Aorta (tissue), 5 donors: ENCODE data around the gene PSIP1. TPM values are rescaled to one million over a fixed set of nuclear protein-coding genes. Genes with fewer than 3 reads are reported as not detected.

Source experiments
- ATAC-seq: fragments of 200-7000 bp; cut with Tn5 transposase; one replicate; pipeline ENCODE4 v1.9.1; 2022; ENCODE audit warnings: moderate library complexity; ENCODE audit not compliant: low FRiP score
- DNase-seq, 2 donors: peaks; one replicate each; pipeline ENCODE4 v3.0.0-alpha.2; 2020
- H3K27ac ChIP-seq, 2 donors: one replicate each; pipeline ENCODE4 v1.5.1; 2013; ENCODE audit warnings: low read length in 2 of 2, mild to moderate bottlenecking in 2 of 2, moderate library complexity in 2 of 2, control low read depth in 1 of 2, inconsistent platforms in 1 of 2, low read depth in 1 of 2
- H3K27me3 ChIP-seq, 2 donors: one replicate each; pipeline ENCODE4 v1.6.1; 2013; ENCODE audit warnings: control low read depth in 1 of 2, low read length in 1 of 2, mild to moderate bottlenecking in 1 of 2, moderate library complexity in 1 of 2; ENCODE audit not compliant: insufficient read depth in 2 of 2, control insufficient read depth in 1 of 2
- H3K36me3 ChIP-seq, 2 donors: one replicate each; pipeline ENCODE4 v1.6.1; 2013; ENCODE audit warnings: control low read depth in 1 of 2, low read length in 1 of 2, mild to moderate bottlenecking in 1 of 2; ENCODE audit not compliant: insufficient read depth in 2 of 2, control insufficient read depth in 1 of 2
- H3K4me1 ChIP-seq, 2 donors: one replicate each; pipeline ENCODE4 v1.6.1; 2013; ENCODE audit warnings: low read length in 2 of 2, control low read depth in 1 of 2, mild to moderate bottlenecking in 1 of 2, moderate library complexity in 1 of 2; ENCODE audit not compliant: insufficient read depth in 2 of 2, control insufficient read depth in 1 of 2
- H3K4me3 ChIP-seq, 2 donors: one replicate each; pipeline ENCODE4 v1.5.1; 2013; ENCODE audit warnings: low read length in 2 of 2, control low read depth in 1 of 2, mild to moderate bottlenecking in 1 of 2
- H3K9me3 ChIP-seq: one replicate; pipeline ENCODE4 v1.6.1; 2013; ENCODE audit warnings: mild to moderate bottlenecking, low read length; ENCODE audit not compliant: control insufficient read depth
- WGBS, 2 donors: extraction: QIAGEN DNeasy Blood & Tissue Kit; methylation state at CpG; one replicate each; pipeline ENCODE4 v1.1.7; 2013; 5-methylcytosine and 5-hydroxymethylcytosine counted together
- intact Hi-C, 2 donors: fragments of 100-400 bp; cut with DNase I; formaldehyde crosslinking; loops; one replicate each; pipeline versions ENCODE4 v1.14.2 to v1.15.0; 2022
- polyA plus RNA-seq, 2 donors: library from polyadenylated mRNA; stranded (reverse); fragments of 200-250 nt; gene quantifications; one replicate each; pipeline ENCODE4 v1.2.3, GENCODE V29; 2013
- total RNA-seq, 2 donors: library from RNA; stranded (reverse); fragmentation: NEBNext Ultra II Directional; extraction: Animal tissue kit (Norgen Biotek cat#: 25700); gene quantifications; one replicate each; pipeline ENCODE4 v1.2.1, GENCODE V29; 2021
- donor health status: healthy with polysubstance abuse.
- donor health status: Bipolar disorder and iron deficiency.
- donor health status: DM: no; HTN: no; CAD: no.
- donor health status: DM: no; HTN: no; CAD: no.
- donor health status: DM: yes; HTN: yes; CAD: no.

The PSIP1 gene
- total and polyA plus RNA-seq, 4 donors, result 60.0 to 89.0 (median 68.8) TPM

- H3K36me3 ChIP-seq, result peaks cover 2% of the 10 kb centered on the region in 2 donors
- H3K9me3 ChIP-seq, result no peaks in the 10 kb centered on the region
- no peak for DNase-seq
- H3K4me3 ChIP-seq, result peak overlapping the region; percentile 33 to 74
- no peaks in the 10 kb centered on the region for H3K27me3 ChIP-seq
- 33 to 35% methylated on average over 9 of the region's 9 CpGs for WGBS, 2 donors
- peak overlapping the region in 1 of 2 donors; percentile 96 for H3K27ac ChIP-seq
- no peaks in the 10 kb centered on the region for H3K4me1 ChIP-seq
- peak; percentile 10 for ATAC-seq
- intact Hi-C loops, result loop anchor here (5.0 to 10.0 kb wide), 3 partner anchors 50 to 115 kb away; partner anchors contain the start of gene TTC39B (in 1 of the 2)
Measured at GRCh38 chr9:15421990-15422371, 88.8 kb downstream of the PSIP1 start.

GRCh38 chr9:15421532-15421931 lies 89.2 kb downstream of the PSIP1 start:
- WGBS, 2 donors, result 82 to 83% methylated on average over 6 of the region's 6 CpGs

GRCh38 chr9:15420796-15421195 lies 90.0 kb downstream of the PSIP1 start:
- Histone ChIP-seq H3K36me3 (peaks cover 0 to 2% of the 10 kb centered on the region in 2 donors), H3K9me3 (no peaks in the 10 kb centered on the region), H3K27me3 (no peaks in the 10 kb centered on the region), H3K4me3 (no peak overlapping the region), H3K4me1 (peaks cover 0 to 3% of the 10 kb centered on the region in 2 donors), H3K27ac (no peak overlapping the region)
- intact Hi-C loops, result loop anchor here (5.0 to 10.0 kb wide), 3 partner anchors 48 to 113 kb away; partner anchors contain the start of gene TTC39B (in 1 of the 2)
- 45 to 51% methylated on average over 5 of the region's 5 CpGs for whole genome bisulfite sequencing, 2 donors
- no peak for DNase-seq
- ATAC-seq, result no peak

More at GRCh38 chr9:15421532-15421931, 89.2 kb downstream of the PSIP1 start:
- peaks cover 2% of the 10 kb centered on the region in 2 donors for H3K36me3 ChIP-seq
- H3K9me3 ChIP-seq, result no peaks in the 10 kb centered on the region
- DNase-seq (no peak), ATAC-seq (no peak)
- H3K27ac ChIP-seq, result no peak overlapping the region
- H3K4me1 ChIP-seq, result peaks cover 0 to under 1% of the 10 kb centered on the region in 2 donors
- no peaks in the 10 kb centered on the region for H3K27me3 ChIP-seq
- intact Hi-C loops, result loop anchor here (5.0 to 10.0 kb wide), 3 partner anchors 49 to 114 kb away; partner anchors contain the start of gene TTC39B (in 1 of the 2)
- H3K4me3 ChIP-seq, result no peak overlapping the region

- no peak for DNase-seq
- Histone ChIP-seq H3K36me3 (no peaks in the 10 kb centered on the region), H3K27me3 (no peaks in the 10 kb centered on the region), H3K4me3 (no peak overlapping the region), H3K27ac (no peak overlapping the region), H3K9me3 (no peaks in the 10 kb centered on the region), H3K4me1 (peaks cover 0 to 3% of the 10 kb centered on the region in 2 donors)
- WGBS, 2 donors, result 87 to 93% methylated on average over 6 of the region's 6 CpGs
- intact Hi-C loops, result loop anchor here (2.0 to 5.0 kb wide), 4 partner anchors 60 to 207 kb away; no protein-coding TSS in a partner anchor
- ATAC-seq, result no peak
Measured at GRCh38 chr9:15417626-15418025, 93.1 kb downstream of the PSIP1 start.

GRCh38 chr9:15416880-15417279 lies 93.9 kb downstream of the PSIP1 start:
- ATAC-seq, result peak; percentile 60
- H3K27me3 ChIP-seq, result no peaks in the 10 kb centered on the region
- H3K27ac ChIP-seq, result no peak overlapping the region
- H3K9me3 ChIP-seq, result no peaks in the 10 kb centered on the region
- 57 to 63% methylated on average over 2 of the region's 2 CpGs for WGBS, 2 donors
- H3K4me1 ChIP-seq, result peaks cover 0 to 3% of the 10 kb centered on the region in 2 donors
- no peaks in the 10 kb centered on the region for H3K36me3 ChIP-seq
- intact Hi-C loops, result loop anchor here (2.0 to 5.0 kb wide), 4 partner anchors 60 to 206 kb away; no protein-coding TSS in a partner anchor
- no peak for DNase-seq
- no peak overlapping the region for H3K4me3 ChIP-seq

Other genes starting within 250 kb of the PSIP1 start
- gene TTC39B, start 203.8 kb downstream of the PSIP1 start, total RNA-seq, result 10 to 100 TPM; 35.2 to 40.8 TPM
- 10 to 100 TPM in 1 of 2 donors, 1 to 10 TPM in 1; 6.1 to 18.3 TPM for gene TTC39B, start 203.8 kb downstream of the PSIP1 start, polyA plus RNA-seq
- gene SNAPC3, start 88.1 kb downstream of the PSIP1 start, total RNA-seq, result 10 to 100 TPM; 29.5 to 48.9 TPM
- gene SNAPC3, start 88.1 kb downstream of the PSIP1 start, polyA plus RNA-seq, result 10 to 100 TPM; 16.2 to 33.0 TPM
- gene CCDC171, start 42.1 kb upstream of the PSIP1 start, total RNA-seq, result 1 to 10 TPM; 5.2 to 5.4 TPM
- 1 to 10 TPM in 1 of 2 donors, under 1 TPM in 1; 0.13 to 1.0 TPM for gene CCDC171, start 42.1 kb upstream of the PSIP1 start, polyA plus RNA-seq